Liver (tissue), 3 donors: ENCODE data around the gene EPB42.
"Not testable (repeated sequence)": the region's sequence is repeated elsewhere in the genome, so short reads cannot be mapped to it uniquely, and the experiment has no call there.

Source experiments
- ATF3 ChIP-seq: IDR thresholded peaks from 2 replicates; pipeline ENCODE4 v1.6.1; 2016; ENCODE audit warnings: antibody characterized with exemption
- CTCF ChIP-seq: fragments of 150-350 bp; IDR thresholded peaks from 2 replicates; pipeline ENCODE4 v1.5.1; 2017; ENCODE audit warnings: improper control_type of control experiment, low read depth, low read length; ENCODE audit not compliant: missing input control
- FOXA1 ChIP-seq: IDR thresholded peaks from 2 replicates; pipeline ENCODE4 v1.6.1; 2016; ENCODE audit warnings: antibody characterized with exemption
- HNF4G ChIP-seq: IDR thresholded peaks from 2 replicates; pipeline ENCODE4 v1.6.1; 2016; ENCODE audit warnings: antibody characterized with exemption
- JUND ChIP-seq, 2 donors: IDR thresholded peaks; 2 replicates each; pipeline ENCODE4 v1.6.1; 2016; ENCODE audit warnings: antibody characterized with exemption in 2 of 2
- MAX ChIP-seq: IDR thresholded peaks from 2 replicates; pipeline ENCODE4 v1.6.1; 2016; ENCODE audit warnings: antibody characterized with exemption
- RAD21 ChIP-seq, 2 donors: IDR thresholded peaks; 2 replicates each; pipeline ENCODE4 v1.6.1; 2016; ENCODE audit warnings: antibody characterized with exemption in 2 of 2, mild to moderate bottlenecking in 2 of 2
- REST ChIP-seq: IDR thresholded peaks from 2 replicates; pipeline ENCODE4 v1.6.1; 2016; ENCODE audit warnings: antibody characterized with exemption, mild to moderate bottlenecking
- SP1 ChIP-seq: IDR thresholded peaks from 2 replicates; pipeline ENCODE4 v1.6.1; 2018; ENCODE audit warnings: antibody characterized with exemption, mild to moderate bottlenecking
- TAF1 ChIP-seq: conservative IDR thresholded peaks from 2 replicates; pipeline ENCODE4 v1.6.1; 2016; ENCODE audit warnings: antibody characterized with exemption, mild to moderate bottlenecking
- YY1 ChIP-seq: IDR thresholded peaks from 2 replicates; pipeline ENCODE4 v1.6.1; 2016; ENCODE audit warnings: antibody characterized with exemption, mild to moderate bottlenecking
- TF ChIP-seq, protein P1 (sequence below): IDR thresholded peaks from 2 replicates; pipeline ENCODE4 v1.6.1; 2016; ENCODE audit warnings: antibody characterized with exemption
- donor health status: healthy.
- donor health status: healthy.

DNA sequence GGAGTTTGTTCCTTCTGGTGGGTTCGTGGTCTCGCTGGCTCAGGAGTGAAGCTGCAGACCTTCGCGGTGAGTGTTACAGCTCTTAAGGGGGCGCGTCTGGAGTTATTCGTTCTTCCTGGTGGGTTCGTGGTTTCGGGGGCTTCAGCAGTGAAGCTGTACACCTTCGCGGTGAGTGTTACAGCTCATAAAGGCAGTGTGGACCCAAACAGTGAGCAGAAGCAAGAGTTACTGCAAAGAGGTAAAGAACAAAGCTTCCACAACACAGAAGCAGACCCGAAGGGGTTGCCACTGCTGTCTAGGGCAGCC lies 5.1 kb upstream of the EPB42 start:
- not testable (repeated sequence) for TF ChIP-seq SP1; YY1; CTCF; ATF3; TAF1; RAD21 (IDR thresholded peaks at IDR 0.05); MAX; FOXA1; JUND (IDR thresholded peaks at IDR 0.05); REST; HNF4G
- TF ChIP-seq, protein P1, sequence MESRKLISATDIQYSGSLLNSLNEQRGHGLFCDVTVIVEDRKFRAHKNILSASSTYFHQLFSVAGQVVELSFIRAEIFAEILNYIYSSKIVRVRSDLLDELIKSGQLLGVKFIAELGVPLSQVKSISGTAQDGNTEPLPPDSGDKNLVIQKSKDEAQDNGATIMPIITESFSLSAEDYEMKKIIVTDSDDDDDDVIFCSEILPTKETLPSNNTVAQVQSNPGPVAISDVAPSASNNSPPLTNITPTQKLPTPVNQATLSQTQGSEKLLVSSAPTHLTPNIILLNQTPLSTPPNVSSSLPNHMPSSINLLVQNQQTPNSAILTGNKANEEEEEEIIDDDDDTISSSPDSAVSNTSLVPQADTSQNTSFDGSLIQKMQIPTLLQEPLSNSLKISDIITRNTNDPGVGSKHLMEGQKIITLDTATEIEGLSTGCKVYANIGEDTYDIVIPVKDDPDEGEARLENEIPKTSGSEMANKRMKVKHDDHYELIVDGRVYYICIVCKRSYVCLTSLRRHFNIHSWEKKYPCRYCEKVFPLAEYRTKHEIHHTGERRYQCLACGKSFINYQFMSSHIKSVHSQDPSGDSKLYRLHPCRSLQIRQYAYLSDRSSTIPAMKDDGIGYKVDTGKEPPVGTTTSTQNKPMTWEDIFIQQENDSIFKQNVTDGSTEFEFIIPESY = not testable (repeated sequence)
